Liver (tissue), 9 donors: Measurements from ENCODE around the gene ZDHHC11. TPM values are rescaled to one million over a fixed set of nuclear protein-coding genes. Genes with fewer than 3 reads are reported as not detected.

Experiments
- DNase-seq: peaks from one replicate; pipeline ENCODE4 v3.0.0-alpha.2; 2017; ENCODE audit warnings: low spot score
- H3K27ac ChIP-seq, 2 donors: one replicate each; pipeline ENCODE4 v1.7.0; 2013; ENCODE audit warnings: inconsistent platforms in 2 of 2, low read length in 2 of 2, control low read depth in 1 of 2, low read depth in 1 of 2, mild to moderate bottlenecking in 1 of 2
- H3K27me3 ChIP-seq, 4 donors: one replicate each; pipeline versions ENCODE4 v1.6.1 to v1.7.0; 2013; ENCODE audit warnings: low read length in 3 of 4, inconsistent platforms in 1 of 4, mild to moderate bottlenecking in 1 of 4, moderate library complexity in 1 of 4; ENCODE audit not compliant: control insufficient read depth in 4 of 4, insufficient read depth in 4 of 4
- H3K36me3 ChIP-seq, 4 donors: one replicate each; pipeline versions ENCODE4 v1.6.1 to v1.7.0; 2013; ENCODE audit warnings: low read length in 3 of 4, mild to moderate bottlenecking in 3 of 4, low read depth in 1 of 4, moderate library complexity in 1 of 4; ENCODE audit not compliant: control insufficient read depth in 4 of 4, insufficient read depth in 3 of 4
- H3K4me1 ChIP-seq, 4 donors: one replicate each; pipeline versions ENCODE4 v1.6.1 to v1.7.0; 2013; ENCODE audit warnings: low read length in 3 of 4, mild to moderate bottlenecking in 3 of 4, moderate library complexity in 1 of 4; ENCODE audit not compliant: control insufficient read depth in 4 of 4, insufficient read depth in 4 of 4
- H3K4me3 ChIP-seq, 3 donors: one replicate each; pipeline versions ENCODE4 v1.6.1 to v1.7.0; 2013; ENCODE audit warnings: low read length in 3 of 3, control low read depth in 1 of 3, low read depth in 1 of 3, mild to moderate bottlenecking in 1 of 3
- H3K9ac ChIP-seq, 2 donors: one replicate each; pipeline ENCODE4 v1.7.0; 2013; ENCODE audit warnings: low read length in 2 of 2, mild to moderate bottlenecking in 2 of 2, moderate library complexity in 2 of 2, control low read depth in 1 of 2, low read depth in 1 of 2
- H3K9me3 ChIP-seq, 4 donors: one replicate each; pipeline versions ENCODE4 v1.6.1 to v1.7.0; 2013; ENCODE audit warnings: low read length in 3 of 4; ENCODE audit not compliant: control insufficient read depth in 4 of 4
- ATF3 ChIP-seq: IDR thresholded peaks from 2 replicates; pipeline ENCODE4 v1.6.1; 2016; ENCODE audit warnings: antibody characterized with exemption
- EGR1 ChIP-seq, 2 donors: IDR thresholded peaks; 2 replicates each; pipeline ENCODE4 v1.6.1; 2016 to 2018; ENCODE audit warnings: antibody characterized with exemption in 2 of 2, low read depth in 2 of 2
- FOXA1 ChIP-seq: IDR thresholded peaks from 2 replicates; pipeline ENCODE4 v1.6.1; 2016; ENCODE audit warnings: antibody characterized with exemption
- FOXA2 ChIP-seq: IDR thresholded peaks from 2 replicates; pipeline ENCODE4 v1.6.1; 2016; ENCODE audit warnings: antibody characterized with exemption
- GABPA ChIP-seq, 2 donors: IDR thresholded peaks in 1 of 2; conservative IDR thresholded peaks in 1 of 2; 2 replicates each; pipeline ENCODE4 v1.6.1; 2016; ENCODE audit warnings: antibody characterized with exemption in 2 of 2, mild to moderate bottlenecking in 1 of 2, moderate library complexity in 1 of 2
- HNF4G ChIP-seq: IDR thresholded peaks from 2 replicates; pipeline ENCODE4 v1.6.1; 2016; ENCODE audit warnings: antibody characterized with exemption
- JUND ChIP-seq, 2 donors: IDR thresholded peaks; 2 replicates each; pipeline ENCODE4 v1.6.1; 2016; ENCODE audit warnings: antibody characterized with exemption in 2 of 2
- NR2F2 ChIP-seq: IDR thresholded peaks from 2 replicates; pipeline ENCODE4 v1.6.1; 2016; ENCODE audit warnings: antibody characterized with exemption
- RAD21 ChIP-seq, 2 donors: IDR thresholded peaks; 2 replicates each; pipeline ENCODE4 v1.6.1; 2016; ENCODE audit warnings: antibody characterized with exemption in 2 of 2, mild to moderate bottlenecking in 2 of 2
- SP1 ChIP-seq: IDR thresholded peaks from 2 replicates; pipeline ENCODE4 v1.6.1; 2018; ENCODE audit warnings: antibody characterized with exemption, mild to moderate bottlenecking
- TAF1 ChIP-seq: conservative IDR thresholded peaks from 2 replicates; pipeline ENCODE4 v1.6.1; 2016; ENCODE audit warnings: antibody characterized with exemption, mild to moderate bottlenecking
- ZBTB33 ChIP-seq: IDR thresholded peaks from 2 replicates; pipeline ENCODE4 v1.6.1; 2016; ENCODE audit warnings: antibody characterized with exemption
- WGBS: extraction: QIAGEN DNeasy Blood & Tissue Kit; methylation state at CpG from one replicate; pipeline ENCODE4 v1.1.7; 2013; 5-methylcytosine and 5-hydroxymethylcytosine counted together
- polyA plus RNA-seq, 2 donors: library from polyadenylated mRNA; stranded (reverse) in 1 of 2; unstranded in 1 of 2; fragments of 200-250 nt in 1 of 2; fragments of >200 nt in 1 of 2; fragmentation: Nextera tagmentation in 1 of 2; extraction: Ambion mirVana in 1 of 2; gene quantifications; one replicate each; pipeline versions ENCODE4 v1.2.1 to v1.2.3, GENCODE V29; 2013 to 2015
- total RNA-seq, 2 donors: library from RNA; depleted of rRNA; stranded (reverse); fragments of >200 nt; gene quantifications; one replicate each; pipeline ENCODE4 v1.2.3, GENCODE V29; 2014
- TF ChIP-seq, protein P1 (sequence below): IDR thresholded peaks from 2 replicates; pipeline ENCODE4 v1.6.1; 2016; ENCODE audit warnings: antibody characterized with exemption
- TF ChIP-seq, protein P2 (sequence below): IDR thresholded peaks from 2 replicates; pipeline ENCODE4 v1.6.1; 2016; ENCODE audit warnings: antibody characterized with exemption, mild to moderate bottlenecking
- donor health status: healthy.
- donor health status: healthy.
- donor health status: healthy.
- donor health status: healthy.
- donor health status: healthy.

The ZDHHC11 gene
- total and polyA plus RNA-seq, 4 donors: 0.93 to 3.2 (median 1.3) TPM

DNA sequence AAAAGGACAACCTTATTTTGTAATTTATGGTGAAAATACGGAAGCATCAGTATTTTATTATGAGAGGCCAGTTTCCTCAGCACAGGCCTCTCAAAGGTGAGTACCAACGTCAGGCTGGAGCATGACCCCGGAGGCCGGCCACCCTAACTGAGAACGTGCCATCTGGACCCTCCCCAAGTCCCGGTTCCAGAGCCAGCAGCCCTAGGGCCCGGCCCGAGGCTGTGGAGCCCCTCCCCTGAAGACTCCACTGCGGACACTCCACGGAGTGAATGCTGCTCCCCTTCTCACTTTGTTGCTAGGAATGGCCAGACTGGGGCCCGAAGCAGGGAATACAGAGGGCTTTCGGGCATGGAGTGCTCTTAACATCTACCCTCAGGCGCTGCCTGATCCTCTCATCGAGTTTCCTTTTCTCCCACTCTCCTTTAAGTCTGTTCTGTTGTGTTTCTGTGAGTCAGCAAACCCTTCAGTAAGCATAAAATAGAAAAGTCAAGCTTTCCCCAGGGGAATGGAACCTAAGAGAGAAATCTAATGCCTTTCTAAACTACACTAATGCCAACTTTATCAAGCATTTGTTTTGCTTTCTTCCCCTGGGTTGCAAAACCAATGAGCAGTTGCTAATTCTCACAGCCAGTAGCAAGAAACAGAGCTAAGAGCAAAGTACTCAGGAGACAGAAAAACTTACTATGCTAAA, 37.3 kb upstream of the ZDHHC11 start:
- no peak overlapping the region for H3K9ac ChIP-seq
- H3K9me3 ChIP-seq: no peaks in the 10 kb centered on the region
- no peak for DNase-seq
- WGBS: 77% methylated on average over 14 of the region's 14 CpGs
- TF ChIP-seq EGR1 (IDR thresholded peaks at IDR 0.05; ENCODE audit: low read depth in 2 of 2) (no peak), GABPA (IDR thresholded peaks at IDR 0.05 in 1 of 2, conservative IDR thresholded peaks at IDR 0.05 in 1 of 2) (no peak), TAF1 (no peak), FOXA1 (no peak), HNF4G (no peak), FOXA2 (no peak), ZBTB33 (no peak), RAD21 (IDR thresholded peaks at IDR 0.05) (no peak), ATF3 (no peak)
- TF ChIP-seq, protein P1, sequence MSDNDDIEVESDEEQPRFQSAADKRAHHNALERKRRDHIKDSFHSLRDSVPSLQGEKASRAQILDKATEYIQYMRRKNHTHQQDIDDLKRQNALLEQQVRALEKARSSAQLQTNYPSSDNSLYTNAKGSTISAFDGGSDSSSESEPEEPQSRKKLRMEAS: no peak
- no peaks in the 10 kb centered on the region for H3K27me3 ChIP-seq
- peaks cover 13 to 73% (median 57%) of the 10 kb centered on the region in 4 donors for H3K36me3 ChIP-seq
- peaks cover 3 to 17% (median 11%) of the 10 kb centered on the region in 4 donors for H3K4me1 ChIP-seq
- H3K4me3 ChIP-seq: no peak overlapping the region
- no peak overlapping the region for H3K27ac ChIP-seq

DNA sequence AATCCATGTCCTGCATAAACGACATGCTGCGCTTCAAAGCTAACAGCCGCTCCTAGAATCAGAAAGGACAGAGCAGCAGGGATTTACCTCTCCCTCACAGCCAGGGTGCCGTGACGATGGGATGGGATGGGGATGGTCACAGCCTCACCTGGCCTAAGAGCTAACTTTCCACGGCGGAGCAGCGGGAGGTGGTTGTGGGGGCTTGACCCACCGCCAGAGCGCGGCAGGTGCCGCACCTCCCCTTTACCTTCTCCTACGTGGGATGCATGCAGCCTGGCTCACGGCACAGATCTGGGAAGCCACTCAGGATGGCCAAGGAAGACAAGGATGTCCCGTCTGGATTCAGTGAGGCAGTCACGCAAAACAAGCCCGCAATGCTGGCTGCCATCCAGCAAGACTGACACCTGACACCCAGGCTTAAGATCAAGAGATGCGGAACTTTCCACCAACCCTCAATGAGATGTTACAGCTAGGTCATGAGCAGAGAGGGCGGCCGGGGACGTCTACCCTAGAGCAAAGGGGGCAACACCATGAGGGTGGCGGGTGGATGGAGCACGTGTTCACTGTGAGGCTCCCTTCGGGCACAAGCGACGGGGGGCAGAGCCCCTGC, 36.0 kb upstream of the ZDHHC11 start:
- WGBS: 96% methylated on average over 26 of the region's 26 CpGs
- peaks cover 13 to 85% (median 58%) of the 10 kb centered on the region in 4 donors for H3K36me3 ChIP-seq
- no peaks in the 10 kb centered on the region for H3K27me3 ChIP-seq
- no peak for DNase-seq
- H3K4me1 ChIP-seq: peaks cover 0 to 8% (median 5%) of the 10 kb centered on the region in 4 donors
- H3K9ac ChIP-seq: no peak overlapping the region
- H3K27ac ChIP-seq: no peak overlapping the region
- TF ChIP-seq NR2F2 (no peak), SP1 (no peak), JUND (IDR thresholded peaks at IDR 0.05) (no peak), ZBTB33 (no peak), EGR1 (IDR thresholded peaks at IDR 0.05; ENCODE audit: low read depth in 2 of 2) (no peak), TAF1 (no peak), HNF4G (no peak), GABPA (IDR thresholded peaks at IDR 0.05 in 1 of 2, conservative IDR thresholded peaks at IDR 0.05 in 1 of 2) (no peak)
- TF ChIP-seq, protein P2, sequence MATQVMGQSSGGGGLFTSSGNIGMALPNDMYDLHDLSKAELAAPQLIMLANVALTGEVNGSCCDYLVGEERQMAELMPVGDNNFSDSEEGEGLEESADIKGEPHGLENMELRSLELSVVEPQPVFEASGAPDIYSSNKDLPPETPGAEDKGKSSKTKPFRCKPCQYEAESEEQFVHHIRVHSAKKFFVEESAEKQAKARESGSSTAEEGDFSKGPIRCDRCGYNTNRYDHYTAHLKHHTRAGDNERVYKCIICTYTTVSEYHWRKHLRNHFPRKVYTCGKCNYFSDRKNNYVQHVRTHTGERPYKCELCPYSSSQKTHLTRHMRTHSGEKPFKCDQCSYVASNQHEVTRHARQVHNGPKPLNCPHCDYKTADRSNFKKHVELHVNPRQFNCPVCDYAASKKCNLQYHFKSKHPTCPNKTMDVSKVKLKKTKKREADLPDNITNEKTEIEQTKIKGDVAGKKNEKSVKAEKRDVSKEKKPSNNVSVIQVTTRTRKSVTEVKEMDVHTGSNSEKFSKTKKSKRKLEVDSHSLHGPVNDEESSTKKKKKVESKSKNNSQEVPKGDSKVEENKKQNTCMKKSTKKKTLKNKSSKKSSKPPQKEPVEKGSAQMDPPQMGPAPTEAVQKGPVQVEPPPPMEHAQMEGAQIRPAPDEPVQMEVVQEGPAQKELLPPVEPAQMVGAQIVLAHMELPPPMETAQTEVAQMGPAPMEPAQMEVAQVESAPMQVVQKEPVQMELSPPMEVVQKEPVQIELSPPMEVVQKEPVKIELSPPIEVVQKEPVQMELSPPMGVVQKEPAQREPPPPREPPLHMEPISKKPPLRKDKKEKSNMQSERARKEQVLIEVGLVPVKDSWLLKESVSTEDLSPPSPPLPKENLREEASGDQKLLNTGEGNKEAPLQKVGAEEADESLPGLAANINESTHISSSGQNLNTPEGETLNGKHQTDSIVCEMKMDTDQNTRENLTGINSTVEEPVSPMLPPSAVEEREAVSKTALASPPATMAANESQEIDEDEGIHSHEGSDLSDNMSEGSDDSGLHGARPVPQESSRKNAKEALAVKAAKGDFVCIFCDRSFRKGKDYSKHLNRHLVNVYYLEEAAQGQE: no peak
- no peak overlapping the region for H3K4me3 ChIP-seq
- H3K9me3 ChIP-seq: no peaks in the 10 kb centered on the region
